Prostate gland (tissue), 2 donors: ENCODE data around the gene PTPRD. TPM values are rescaled to one million over a fixed set of nuclear protein-coding genes. Genes with fewer than 3 reads are reported as not detected.

ENCODE experiments used
- DNase-seq: peaks from one replicate; pipeline ENCODE4 v3.0.0-alpha.2; 2019; ENCODE audit warnings: low spot score
- H3K27ac ChIP-seq, 2 donors: fragments of 200-600 bp; sonication (generic); 2 replicates each; pipeline ENCODE4 v1.5.1; 2017 to 2019
- H3K27me3 ChIP-seq: fragments of 200-600 bp; sonication (generic); replicated peaks from 2 replicates; pipeline ENCODE4 v1.5.1; 2019; ENCODE audit not compliant: insufficient read depth
- H3K36me3 ChIP-seq, 2 donors: fragments of 200-600 bp; sonication (generic); 1 replicate in 1 of 2; 2 replicates in 1 of 2; pipeline versions ENCODE4 v1.5.1 to v1.8.1; 2017 to 2019
- H3K4me1 ChIP-seq: fragments of 200-600 bp; sonication (generic); replicated peaks from 2 replicates; pipeline ENCODE4 v1.5.1; 2019
- H3K4me3 ChIP-seq, 2 donors: fragments of 200-600 bp; sonication (generic); 2 replicates each; pipeline ENCODE4 v1.5.1; 2017 to 2019
- H3K9me3 ChIP-seq: fragments of 200-600 bp; sonication (generic); 2 replicates; pipeline ENCODE4 v1.5.1; 2017
- POLR2A ChIP-seq: fragments of 450-650 bp; IDR thresholded peaks from one replicate; pipeline ENCODE4 v1.6.1; 2016; ENCODE audit warnings: antibody characterized with exemption, mild to moderate bottlenecking
- POLR2AphosphoS5 ChIP-seq: sonication (generic); formaldehyde crosslinking; IDR thresholded peaks from one replicate; pipeline ENCODE4 v1.6.1; 2017; ENCODE audit warnings: antibody characterized with exemption
- WGBS: methylation state at CpG from one replicate; pipeline ENCODE4 v1.1.5; 2018; 5-methylcytosine and 5-hydroxymethylcytosine counted together
- intact Hi-C: fragments of 100-400 bp; cut with DNase I; formaldehyde crosslinking; loops from one replicate; pipeline ENCODE4 v1.14.2; 2022
- total RNA-seq, 2 donors: library from RNA; depleted of rRNA; stranded (reverse); fragments of >200 nt; gene quantifications; one replicate each; pipeline ENCODE4 v1.1.0, GENCODE V29; 2016
- TF ChIP-seq, protein P1 (sequence below), 4 experiments: fragments of 200-600 bp in 2 of 4; fragments of 450-650 bp in 2 of 4; sonication (generic) in 2 of 4; IDR thresholded peaks; 1 replicate in 3 of 4; 2 replicates in 1 of 4; pipeline ENCODE4 v1.5.1; 2016 to 2019; ENCODE audit warnings: antibody characterized with exemption in 4 of 4, mild to moderate bottlenecking in 2 of 4, moderate library complexity in 2 of 4

The PTPRD gene
- total RNA-seq, 2 donors from 2014 or later = 5.8 to 23.1 TPM

DNA sequence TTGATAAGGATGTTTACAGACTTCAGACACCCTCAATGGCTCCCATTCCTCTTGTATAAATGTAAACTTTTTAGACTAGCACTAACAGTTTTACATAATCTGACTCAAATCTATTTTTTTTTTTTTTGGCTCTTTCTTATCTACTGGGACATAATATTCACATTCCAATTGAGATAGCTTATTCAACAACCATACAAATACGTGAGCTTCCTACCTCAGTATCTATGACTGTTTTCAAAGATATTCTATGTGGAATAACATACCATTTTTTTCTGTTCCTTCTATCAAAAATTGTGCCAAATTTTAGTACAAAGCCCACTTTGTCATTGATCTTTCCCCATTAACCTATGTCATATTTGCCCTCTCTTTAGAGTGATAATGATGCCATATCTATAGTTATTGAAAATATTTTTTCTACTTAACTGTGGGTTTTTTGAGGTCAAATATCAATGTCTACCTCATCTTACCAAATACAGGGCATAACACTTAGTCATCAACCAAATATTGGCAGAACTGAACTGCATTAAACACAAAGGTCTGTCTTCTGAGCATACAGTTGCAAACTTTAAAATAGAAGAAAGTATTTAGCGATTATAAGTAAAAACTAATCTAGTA lies 482.6 kb downstream of the PTPRD start:
- no peaks in the 10 kb centered on the region for H3K27me3 ChIP-seq
- DNase-seq = no peak
- H3K27ac ChIP-seq = no peak overlapping the region
- no peaks in the 10 kb centered on the region for H3K9me3 ChIP-seq
- H3K4me1 ChIP-seq = no peaks in the 10 kb centered on the region
- TF ChIP-seq, protein P1, sequence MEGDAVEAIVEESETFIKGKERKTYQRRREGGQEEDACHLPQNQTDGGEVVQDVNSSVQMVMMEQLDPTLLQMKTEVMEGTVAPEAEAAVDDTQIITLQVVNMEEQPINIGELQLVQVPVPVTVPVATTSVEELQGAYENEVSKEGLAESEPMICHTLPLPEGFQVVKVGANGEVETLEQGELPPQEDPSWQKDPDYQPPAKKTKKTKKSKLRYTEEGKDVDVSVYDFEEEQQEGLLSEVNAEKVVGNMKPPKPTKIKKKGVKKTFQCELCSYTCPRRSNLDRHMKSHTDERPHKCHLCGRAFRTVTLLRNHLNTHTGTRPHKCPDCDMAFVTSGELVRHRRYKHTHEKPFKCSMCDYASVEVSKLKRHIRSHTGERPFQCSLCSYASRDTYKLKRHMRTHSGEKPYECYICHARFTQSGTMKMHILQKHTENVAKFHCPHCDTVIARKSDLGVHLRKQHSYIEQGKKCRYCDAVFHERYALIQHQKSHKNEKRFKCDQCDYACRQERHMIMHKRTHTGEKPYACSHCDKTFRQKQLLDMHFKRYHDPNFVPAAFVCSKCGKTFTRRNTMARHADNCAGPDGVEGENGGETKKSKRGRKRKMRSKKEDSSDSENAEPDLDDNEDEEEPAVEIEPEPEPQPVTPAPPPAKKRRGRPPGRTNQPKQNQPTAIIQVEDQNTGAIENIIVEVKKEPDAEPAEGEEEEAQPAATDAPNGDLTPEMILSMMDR (IDR thresholded peaks at IDR 0.05) = no peak
- TF ChIP-seq POLR2A = no peak
- no peak for TF ChIP-seq POLR2AphosphoS5
- 64% methylated on average over 2 of the region's 2 CpGs for WGBS
- H3K4me3 ChIP-seq = no peak overlapping the region
- H3K36me3 ChIP-seq = no peaks in the 10 kb centered on the region
- intact Hi-C loops = no loop called here

DNA sequence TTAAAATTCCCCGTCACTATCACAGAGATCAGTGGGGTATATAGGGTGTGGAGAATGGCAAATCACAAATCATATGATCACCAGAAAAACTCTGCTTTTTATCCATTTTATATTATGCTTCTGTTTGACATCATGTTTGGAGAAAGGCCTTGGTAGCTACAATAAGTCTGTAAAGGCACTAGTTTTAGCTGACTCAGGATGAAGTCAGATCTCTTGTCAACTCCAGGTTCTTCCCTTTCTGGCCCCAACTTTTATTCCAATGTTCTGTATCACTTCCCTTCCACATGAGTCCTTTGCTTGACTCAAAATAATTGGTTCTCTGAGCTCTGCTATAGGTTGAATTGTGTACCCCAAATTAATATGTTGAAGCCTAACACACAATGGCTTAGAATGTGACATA lies 484.9 kb downstream of the PTPRD start:
- DNase-seq = no peak
- Histone ChIP-seq H3K9me3 (no peaks in the 10 kb centered on the region), H3K4me1 (no peaks in the 10 kb centered on the region), H3K27ac (no peak overlapping the region), H3K4me3 (no peak overlapping the region), H3K27me3 (no peaks in the 10 kb centered on the region), H3K36me3 (no peaks in the 10 kb centered on the region)
- WGBS = 96% methylated on average over 1 of the region's 1 CpG
- intact Hi-C loops = no loop called here
- no peak for TF ChIP-seq POLR2A
- TF ChIP-seq, protein P1 (IDR thresholded peaks at IDR 0.05) = no peak
- TF ChIP-seq POLR2AphosphoS5 = no peak

DNA sequence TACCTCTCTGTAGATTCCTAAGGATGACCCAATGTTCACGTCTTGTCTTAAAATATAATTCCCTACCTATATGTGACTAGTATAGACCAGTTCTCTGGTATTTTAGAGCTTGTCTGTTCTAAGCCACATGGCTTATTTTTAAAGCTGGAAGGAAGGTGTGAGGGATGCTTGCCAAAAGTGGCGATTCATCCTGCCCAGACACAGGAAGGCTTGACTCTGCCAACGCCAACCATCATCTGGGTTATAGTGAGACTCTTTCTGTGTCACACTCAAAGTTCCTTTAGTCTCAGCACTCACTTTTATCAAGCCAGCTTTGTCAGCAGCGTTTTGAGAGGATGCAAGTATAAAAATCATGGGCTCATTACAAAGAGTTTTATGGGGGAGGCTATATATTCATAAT lies 500.0 kb downstream of the PTPRD start:
- TF ChIP-seq, protein P1 (IDR thresholded peaks at IDR 0.05) = no peak
- TF ChIP-seq POLR2AphosphoS5 (no peak), POLR2A (no peak)

DNA sequence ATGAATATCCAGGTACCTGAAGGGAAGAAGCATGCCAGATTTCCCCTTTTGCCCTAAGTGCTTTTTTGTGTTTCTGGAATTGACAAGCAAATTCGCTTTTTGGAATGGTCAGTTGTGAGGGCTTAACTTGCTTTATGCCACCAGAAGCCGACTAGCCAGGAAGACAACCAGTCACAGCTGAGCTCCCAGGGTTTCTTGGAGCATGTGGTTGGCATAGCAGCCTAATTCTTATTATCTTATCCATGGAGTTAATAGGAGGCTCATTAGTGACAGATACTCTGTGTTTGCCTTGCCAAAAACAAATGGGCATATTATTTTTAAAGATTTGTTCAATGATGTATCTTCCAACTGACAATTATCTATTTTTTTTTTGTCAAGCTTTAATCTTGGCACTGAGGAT lies 500.7 kb downstream of the PTPRD start:
- no peaks in the 10 kb centered on the region for H3K36me3 ChIP-seq
- TF ChIP-seq POLR2A = no peak
- TF ChIP-seq, protein P1 (IDR thresholded peaks at IDR 0.05) = no peak
- no peak for TF ChIP-seq POLR2AphosphoS5
- no peaks in the 10 kb centered on the region for H3K27me3 ChIP-seq
- no peak overlapping the region for H3K4me3 ChIP-seq
- no peaks in the 10 kb centered on the region for H3K4me1 ChIP-seq
- H3K9me3 ChIP-seq = no peaks in the 10 kb centered on the region
- WGBS = 88% methylated on average over 2 of the region's 2 CpGs
- no peak overlapping the region for H3K27ac ChIP-seq
- intact Hi-C loops = no loop called here
- no peak for DNase-seq

More for the DNA sequence above, 500.0 kb downstream of the PTPRD start:
- no peak overlapping the region for H3K27ac ChIP-seq
- H3K27me3 ChIP-seq = no peaks in the 10 kb centered on the region
- 42% methylated on average over 4 of the region's 4 CpGs for WGBS
- no peak for DNase-seq
- no peaks in the 10 kb centered on the region for H3K36me3 ChIP-seq
- no peak overlapping the region for H3K4me3 ChIP-seq
- intact Hi-C loops = no loop called here
- no peaks in the 10 kb centered on the region for H3K4me1 ChIP-seq
- no peaks in the 10 kb centered on the region for H3K9me3 ChIP-seq

DNA sequence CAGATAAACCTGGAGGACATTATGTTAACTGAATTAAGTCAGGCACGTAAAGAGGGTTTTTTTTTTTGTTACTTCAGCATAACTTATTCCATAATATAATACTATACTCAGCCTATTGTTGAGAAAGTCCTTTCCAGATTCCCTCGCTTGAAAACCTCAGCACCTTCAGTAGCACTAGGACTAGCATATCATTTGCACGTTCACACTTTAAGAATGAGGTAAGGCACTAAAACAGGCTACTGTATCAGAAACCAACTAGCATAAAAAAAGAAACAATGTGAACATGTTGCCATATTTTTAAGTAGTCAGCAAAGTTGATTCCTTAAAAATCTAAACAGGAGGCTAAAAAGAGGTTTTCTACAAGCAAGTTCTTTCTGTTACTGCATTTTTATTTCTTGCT lies 504.0 kb downstream of the PTPRD start:
- 58% methylated on average over 3 of the region's 3 CpGs for WGBS

More for the DNA sequence above, 504.0 kb downstream of the PTPRD start:
- TF ChIP-seq, protein P1 (IDR thresholded peaks at IDR 0.05) = no peak
- TF ChIP-seq POLR2A (no peak), POLR2AphosphoS5 (no peak)
- DNase-seq = no peak
- no peaks in the 10 kb centered on the region for H3K27me3 ChIP-seq
- H3K27ac ChIP-seq = no peak overlapping the region
- no peaks in the 10 kb centered on the region for H3K36me3 ChIP-seq
- H3K4me3 ChIP-seq = no peak overlapping the region
- H3K9me3 ChIP-seq = no peaks in the 10 kb centered on the region
- intact Hi-C loops = no loop called here
- no peaks in the 10 kb centered on the region for H3K4me1 ChIP-seq
